OCI-LY3 (cell line): ENCODE measurements around the gene TSR3.
"Not testable (repeated sequence)": the region's sequence is repeated elsewhere in the genome, so short reads cannot be mapped to it uniquely, and the experiment has no call there.

Experiments used
- EZH2phosphoT487 ChIP-seq: fragments of 200-600 bp; shearing (Covaris generic); IDR thresholded peaks from 2 replicates; pipeline ENCODE4 v1.6.1; 2018; ENCODE audit warnings: antibody characterized with exemption, mixed run types, low read depth
- TF ChIP-seq, protein P1 (sequence below): fragments of 200-600, 300-600 bp; sonication (generic); IDR thresholded peaks from 2 replicates; pipeline ENCODE4 v1.5.1; 2014; ENCODE audit warnings: antibody characterized with exemption, low read length, low read depth

DNA sequence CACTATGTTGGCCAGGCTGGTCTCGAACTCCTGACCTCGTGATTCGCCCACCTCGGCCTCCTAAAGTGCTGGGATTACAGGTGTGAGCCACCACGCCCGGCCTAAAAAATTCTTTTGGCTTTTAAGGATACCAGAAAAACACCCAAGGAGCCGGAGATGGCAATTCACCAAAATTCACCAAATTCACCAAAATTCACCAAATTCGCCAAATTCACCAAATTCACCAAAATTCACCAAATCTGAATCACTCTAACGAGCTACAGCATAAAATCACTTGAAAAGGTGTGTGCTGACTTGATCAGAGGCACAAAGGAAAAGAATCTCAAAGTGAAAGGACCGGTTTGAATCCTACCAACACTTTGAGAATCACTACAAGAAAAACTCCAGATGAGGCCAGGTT, 22.7 kb downstream of the TSR3 start:
- TF ChIP-seq, protein P1, sequence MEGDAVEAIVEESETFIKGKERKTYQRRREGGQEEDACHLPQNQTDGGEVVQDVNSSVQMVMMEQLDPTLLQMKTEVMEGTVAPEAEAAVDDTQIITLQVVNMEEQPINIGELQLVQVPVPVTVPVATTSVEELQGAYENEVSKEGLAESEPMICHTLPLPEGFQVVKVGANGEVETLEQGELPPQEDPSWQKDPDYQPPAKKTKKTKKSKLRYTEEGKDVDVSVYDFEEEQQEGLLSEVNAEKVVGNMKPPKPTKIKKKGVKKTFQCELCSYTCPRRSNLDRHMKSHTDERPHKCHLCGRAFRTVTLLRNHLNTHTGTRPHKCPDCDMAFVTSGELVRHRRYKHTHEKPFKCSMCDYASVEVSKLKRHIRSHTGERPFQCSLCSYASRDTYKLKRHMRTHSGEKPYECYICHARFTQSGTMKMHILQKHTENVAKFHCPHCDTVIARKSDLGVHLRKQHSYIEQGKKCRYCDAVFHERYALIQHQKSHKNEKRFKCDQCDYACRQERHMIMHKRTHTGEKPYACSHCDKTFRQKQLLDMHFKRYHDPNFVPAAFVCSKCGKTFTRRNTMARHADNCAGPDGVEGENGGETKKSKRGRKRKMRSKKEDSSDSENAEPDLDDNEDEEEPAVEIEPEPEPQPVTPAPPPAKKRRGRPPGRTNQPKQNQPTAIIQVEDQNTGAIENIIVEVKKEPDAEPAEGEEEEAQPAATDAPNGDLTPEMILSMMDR = not testable (repeated sequence)
- TF ChIP-seq EZH2phosphoT487 = not testable (repeated sequence)
